Liver (tissue), 9 donors: ENCODE data around the gene FAM184A. TPM values are rescaled to one million over a fixed set of nuclear protein-coding genes. Genes with fewer than 3 reads are reported as not detected.

Source experiments
- DNase-seq: peaks from one replicate; pipeline ENCODE4 v3.0.0-alpha.2; 2017; ENCODE audit warnings: low spot score
- H3K27ac ChIP-seq, 2 donors: one replicate each; pipeline ENCODE4 v1.7.0; 2013; ENCODE audit warnings: inconsistent platforms in 2 of 2, low read length in 2 of 2, control low read depth in 1 of 2, low read depth in 1 of 2, mild to moderate bottlenecking in 1 of 2
- H3K27me3 ChIP-seq, 4 donors: one replicate each; pipeline versions ENCODE4 v1.6.1 to v1.7.0; 2013; ENCODE audit warnings: low read length in 3 of 4, inconsistent platforms in 1 of 4, mild to moderate bottlenecking in 1 of 4, moderate library complexity in 1 of 4; ENCODE audit not compliant: control insufficient read depth in 4 of 4, insufficient read depth in 4 of 4
- H3K36me3 ChIP-seq, 4 donors: one replicate each; pipeline versions ENCODE4 v1.6.1 to v1.7.0; 2013; ENCODE audit warnings: low read length in 3 of 4, mild to moderate bottlenecking in 3 of 4, low read depth in 1 of 4, moderate library complexity in 1 of 4; ENCODE audit not compliant: control insufficient read depth in 4 of 4, insufficient read depth in 3 of 4
- H3K4me1 ChIP-seq, 4 donors: one replicate each; pipeline versions ENCODE4 v1.6.1 to v1.7.0; 2013; ENCODE audit warnings: low read length in 3 of 4, mild to moderate bottlenecking in 3 of 4, moderate library complexity in 1 of 4; ENCODE audit not compliant: control insufficient read depth in 4 of 4, insufficient read depth in 4 of 4
- H3K4me3 ChIP-seq, 3 donors: one replicate each; pipeline versions ENCODE4 v1.6.1 to v1.7.0; 2013; ENCODE audit warnings: low read length in 3 of 3, control low read depth in 1 of 3, low read depth in 1 of 3, mild to moderate bottlenecking in 1 of 3
- H3K9ac ChIP-seq, 2 donors: one replicate each; pipeline ENCODE4 v1.7.0; 2013; ENCODE audit warnings: low read length in 2 of 2, mild to moderate bottlenecking in 2 of 2, moderate library complexity in 2 of 2, control low read depth in 1 of 2, low read depth in 1 of 2
- H3K9me3 ChIP-seq, 4 donors: one replicate each; pipeline versions ENCODE4 v1.6.1 to v1.7.0; 2013; ENCODE audit warnings: low read length in 3 of 4; ENCODE audit not compliant: control insufficient read depth in 4 of 4
- EGR1 ChIP-seq, 2 donors: IDR thresholded peaks; 2 replicates each; pipeline ENCODE4 v1.6.1; 2016 to 2018; ENCODE audit warnings: antibody characterized with exemption in 2 of 2, low read depth in 2 of 2
- FOXA1 ChIP-seq: IDR thresholded peaks from 2 replicates; pipeline ENCODE4 v1.6.1; 2016; ENCODE audit warnings: antibody characterized with exemption
- FOXA2 ChIP-seq: IDR thresholded peaks from 2 replicates; pipeline ENCODE4 v1.6.1; 2016; ENCODE audit warnings: antibody characterized with exemption
- HNF4A ChIP-seq, 2 donors: conservative IDR thresholded peaks; 2 replicates each; pipeline ENCODE4 v1.6.1; 2016; ENCODE audit warnings: antibody characterized with exemption in 2 of 2, mild to moderate bottlenecking in 2 of 2
- HNF4G ChIP-seq: IDR thresholded peaks from 2 replicates; pipeline ENCODE4 v1.6.1; 2016; ENCODE audit warnings: antibody characterized with exemption
- JUND ChIP-seq, 2 donors: IDR thresholded peaks; 2 replicates each; pipeline ENCODE4 v1.6.1; 2016; ENCODE audit warnings: antibody characterized with exemption in 2 of 2
- RAD21 ChIP-seq, 2 donors: IDR thresholded peaks; 2 replicates each; pipeline ENCODE4 v1.6.1; 2016; ENCODE audit warnings: antibody characterized with exemption in 2 of 2, mild to moderate bottlenecking in 2 of 2
- WGBS: extraction: QIAGEN DNeasy Blood & Tissue Kit; methylation state at CpG from one replicate; pipeline ENCODE4 v1.1.7; 2013; 5-methylcytosine and 5-hydroxymethylcytosine counted together
- polyA plus RNA-seq, 2 donors: library from polyadenylated mRNA; stranded (reverse) in 1 of 2; unstranded in 1 of 2; fragments of 200-250 nt in 1 of 2; fragments of >200 nt in 1 of 2; fragmentation: Nextera tagmentation in 1 of 2; extraction: Ambion mirVana in 1 of 2; gene quantifications; one replicate each; pipeline versions ENCODE4 v1.2.1 to v1.2.3, GENCODE V29; 2013 to 2015
- total RNA-seq, 2 donors: library from RNA; depleted of rRNA; stranded (reverse); fragments of >200 nt; gene quantifications; one replicate each; pipeline ENCODE4 v1.2.3, GENCODE V29; 2014
- TF ChIP-seq, protein P1 (sequence below): fragments of 150-350 bp; IDR thresholded peaks from 2 replicates; pipeline ENCODE4 v1.5.1; 2017; ENCODE audit warnings: improper control_type of control experiment, low read depth, low read length; ENCODE audit not compliant: missing input control
- TF ChIP-seq, protein P2 (sequence below): IDR thresholded peaks from 2 replicates; pipeline ENCODE4 v1.6.1; 2016; ENCODE audit warnings: antibody characterized with exemption
- TF ChIP-seq, protein P3 (sequence below): IDR thresholded peaks from 2 replicates; pipeline ENCODE4 v1.6.1; 2016; ENCODE audit warnings: antibody characterized with exemption
- TF ChIP-seq, protein P4 (sequence below): IDR thresholded peaks from 2 replicates; pipeline ENCODE4 v1.6.1; 2016; ENCODE audit warnings: antibody characterized with exemption, mild to moderate bottlenecking
- TF ChIP-seq, protein P5 (sequence below): IDR thresholded peaks from 2 replicates; pipeline ENCODE4 v1.6.1; 2016; ENCODE audit warnings: antibody characterized with exemption
- donor health status: healthy.
- donor health status: healthy.
- donor health status: healthy.
- donor health status: healthy.
- donor health status: healthy.

Gene FAM184A
- total and polyA plus RNA-seq, 4 donors, result 1.0 to 7.4 (median 4.0) TPM

DNA sequence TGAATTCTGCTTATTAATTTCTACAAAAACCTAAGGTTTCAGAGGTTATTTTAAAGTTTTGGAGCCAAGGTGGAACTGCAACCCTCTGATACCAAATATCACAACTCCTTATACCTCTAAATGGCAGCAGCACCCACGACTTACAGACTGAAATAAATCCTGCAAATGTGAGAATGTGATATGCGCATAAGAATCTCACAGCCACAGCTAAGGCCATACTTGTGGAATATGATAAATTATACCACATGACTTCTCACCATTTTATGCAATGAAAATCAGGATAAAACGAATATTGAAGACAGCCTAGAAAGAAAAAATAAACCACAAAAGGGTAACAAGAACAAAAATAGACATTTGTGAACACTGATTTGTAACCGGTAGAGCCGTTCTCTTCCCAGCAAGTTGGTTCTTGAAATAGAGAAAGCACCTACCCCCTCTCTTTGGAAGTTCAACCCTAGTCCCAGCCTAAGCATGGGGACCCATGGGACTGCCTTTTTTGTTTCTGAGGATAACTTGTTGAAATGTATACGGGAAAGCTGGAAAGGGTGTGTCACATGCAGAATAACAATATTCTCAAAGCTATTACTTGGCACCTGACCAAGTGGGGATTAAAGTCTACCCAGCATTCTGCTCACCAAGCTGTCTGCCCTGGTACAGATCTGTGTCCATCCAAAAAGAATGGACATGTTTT lies 96.4 kb downstream of the FAM184A start (continued):
- TF ChIP-seq, protein P1, sequence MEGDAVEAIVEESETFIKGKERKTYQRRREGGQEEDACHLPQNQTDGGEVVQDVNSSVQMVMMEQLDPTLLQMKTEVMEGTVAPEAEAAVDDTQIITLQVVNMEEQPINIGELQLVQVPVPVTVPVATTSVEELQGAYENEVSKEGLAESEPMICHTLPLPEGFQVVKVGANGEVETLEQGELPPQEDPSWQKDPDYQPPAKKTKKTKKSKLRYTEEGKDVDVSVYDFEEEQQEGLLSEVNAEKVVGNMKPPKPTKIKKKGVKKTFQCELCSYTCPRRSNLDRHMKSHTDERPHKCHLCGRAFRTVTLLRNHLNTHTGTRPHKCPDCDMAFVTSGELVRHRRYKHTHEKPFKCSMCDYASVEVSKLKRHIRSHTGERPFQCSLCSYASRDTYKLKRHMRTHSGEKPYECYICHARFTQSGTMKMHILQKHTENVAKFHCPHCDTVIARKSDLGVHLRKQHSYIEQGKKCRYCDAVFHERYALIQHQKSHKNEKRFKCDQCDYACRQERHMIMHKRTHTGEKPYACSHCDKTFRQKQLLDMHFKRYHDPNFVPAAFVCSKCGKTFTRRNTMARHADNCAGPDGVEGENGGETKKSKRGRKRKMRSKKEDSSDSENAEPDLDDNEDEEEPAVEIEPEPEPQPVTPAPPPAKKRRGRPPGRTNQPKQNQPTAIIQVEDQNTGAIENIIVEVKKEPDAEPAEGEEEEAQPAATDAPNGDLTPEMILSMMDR, result no peak

DNA sequence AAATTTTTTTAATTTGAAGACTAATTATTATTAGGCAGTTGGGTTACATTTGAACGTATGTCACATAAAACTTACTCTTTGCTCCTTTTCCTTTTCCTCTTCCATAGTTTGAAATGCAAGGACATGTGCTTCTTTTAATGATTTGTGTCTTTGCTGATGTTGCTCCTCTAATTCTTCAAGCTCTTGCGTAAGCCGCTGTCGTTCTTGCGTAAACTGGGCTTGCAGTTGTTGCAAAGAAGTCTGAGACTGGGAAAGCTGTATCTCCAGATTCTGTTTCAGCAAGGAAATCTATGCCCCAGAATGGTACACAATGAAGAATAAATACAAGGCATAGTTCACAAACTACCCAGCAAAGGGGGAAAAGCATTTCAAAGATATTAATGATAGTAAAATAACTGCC lies 98.4 kb downstream of the FAM184A start:
- Histone ChIP-seq H3K9ac (no peak overlapping the region), H3K36me3 (no peaks in the 10 kb centered on the region), H3K27ac (no peak overlapping the region), H3K9me3 (no peaks in the 10 kb centered on the region), H3K4me3 (no peak overlapping the region), H3K27me3 (no peaks in the 10 kb centered on the region), H3K4me1 (no peaks in the 10 kb centered on the region)
- 49% methylated on average over 5 of the region's 5 CpGs for WGBS
- no peak for DNase-seq
- TF ChIP-seq HNF4A (conservative IDR thresholded peaks at IDR 0.05) (peak in 1 of 2 donors; percentile 6), JUND (IDR thresholded peaks at IDR 0.05) (no peak), HNF4G (no peak)
- TF ChIP-seq, protein P2, sequence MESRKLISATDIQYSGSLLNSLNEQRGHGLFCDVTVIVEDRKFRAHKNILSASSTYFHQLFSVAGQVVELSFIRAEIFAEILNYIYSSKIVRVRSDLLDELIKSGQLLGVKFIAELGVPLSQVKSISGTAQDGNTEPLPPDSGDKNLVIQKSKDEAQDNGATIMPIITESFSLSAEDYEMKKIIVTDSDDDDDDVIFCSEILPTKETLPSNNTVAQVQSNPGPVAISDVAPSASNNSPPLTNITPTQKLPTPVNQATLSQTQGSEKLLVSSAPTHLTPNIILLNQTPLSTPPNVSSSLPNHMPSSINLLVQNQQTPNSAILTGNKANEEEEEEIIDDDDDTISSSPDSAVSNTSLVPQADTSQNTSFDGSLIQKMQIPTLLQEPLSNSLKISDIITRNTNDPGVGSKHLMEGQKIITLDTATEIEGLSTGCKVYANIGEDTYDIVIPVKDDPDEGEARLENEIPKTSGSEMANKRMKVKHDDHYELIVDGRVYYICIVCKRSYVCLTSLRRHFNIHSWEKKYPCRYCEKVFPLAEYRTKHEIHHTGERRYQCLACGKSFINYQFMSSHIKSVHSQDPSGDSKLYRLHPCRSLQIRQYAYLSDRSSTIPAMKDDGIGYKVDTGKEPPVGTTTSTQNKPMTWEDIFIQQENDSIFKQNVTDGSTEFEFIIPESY, result no peak
- TF ChIP-seq, protein P3, sequence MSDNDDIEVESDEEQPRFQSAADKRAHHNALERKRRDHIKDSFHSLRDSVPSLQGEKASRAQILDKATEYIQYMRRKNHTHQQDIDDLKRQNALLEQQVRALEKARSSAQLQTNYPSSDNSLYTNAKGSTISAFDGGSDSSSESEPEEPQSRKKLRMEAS, result no peak

DNA sequence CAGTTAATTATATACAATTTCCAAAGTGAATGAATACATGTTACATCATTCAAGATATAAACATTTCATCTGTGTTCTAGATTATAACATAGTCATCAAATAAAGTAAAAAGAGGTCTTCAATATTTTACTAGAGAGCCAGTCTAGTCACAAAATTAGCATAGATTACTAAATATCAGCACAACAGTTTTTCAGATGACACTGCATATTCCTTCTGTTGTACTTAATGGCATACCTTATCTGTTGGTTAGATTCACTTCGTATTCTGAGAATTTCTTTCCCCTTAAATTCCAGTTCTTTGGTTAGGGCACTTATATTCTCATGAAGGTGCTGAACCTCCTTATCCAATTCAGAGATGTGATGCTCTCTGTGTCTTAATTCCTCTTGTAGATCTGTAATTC lies 103.7 kb downstream of the FAM184A start:
- Histone ChIP-seq H3K9ac (no peak overlapping the region), H3K27me3 (no peaks in the 10 kb centered on the region), H3K4me1 (no peaks in the 10 kb centered on the region), H3K4me3 (no peak overlapping the region), H3K9me3 (no peaks in the 10 kb centered on the region), H3K36me3 (no peaks in the 10 kb centered on the region), H3K27ac (no peak overlapping the region)
- WGBS, result 79% methylated on average over 1 of the region's 1 CpG
- TF ChIP-seq, protein P4, sequence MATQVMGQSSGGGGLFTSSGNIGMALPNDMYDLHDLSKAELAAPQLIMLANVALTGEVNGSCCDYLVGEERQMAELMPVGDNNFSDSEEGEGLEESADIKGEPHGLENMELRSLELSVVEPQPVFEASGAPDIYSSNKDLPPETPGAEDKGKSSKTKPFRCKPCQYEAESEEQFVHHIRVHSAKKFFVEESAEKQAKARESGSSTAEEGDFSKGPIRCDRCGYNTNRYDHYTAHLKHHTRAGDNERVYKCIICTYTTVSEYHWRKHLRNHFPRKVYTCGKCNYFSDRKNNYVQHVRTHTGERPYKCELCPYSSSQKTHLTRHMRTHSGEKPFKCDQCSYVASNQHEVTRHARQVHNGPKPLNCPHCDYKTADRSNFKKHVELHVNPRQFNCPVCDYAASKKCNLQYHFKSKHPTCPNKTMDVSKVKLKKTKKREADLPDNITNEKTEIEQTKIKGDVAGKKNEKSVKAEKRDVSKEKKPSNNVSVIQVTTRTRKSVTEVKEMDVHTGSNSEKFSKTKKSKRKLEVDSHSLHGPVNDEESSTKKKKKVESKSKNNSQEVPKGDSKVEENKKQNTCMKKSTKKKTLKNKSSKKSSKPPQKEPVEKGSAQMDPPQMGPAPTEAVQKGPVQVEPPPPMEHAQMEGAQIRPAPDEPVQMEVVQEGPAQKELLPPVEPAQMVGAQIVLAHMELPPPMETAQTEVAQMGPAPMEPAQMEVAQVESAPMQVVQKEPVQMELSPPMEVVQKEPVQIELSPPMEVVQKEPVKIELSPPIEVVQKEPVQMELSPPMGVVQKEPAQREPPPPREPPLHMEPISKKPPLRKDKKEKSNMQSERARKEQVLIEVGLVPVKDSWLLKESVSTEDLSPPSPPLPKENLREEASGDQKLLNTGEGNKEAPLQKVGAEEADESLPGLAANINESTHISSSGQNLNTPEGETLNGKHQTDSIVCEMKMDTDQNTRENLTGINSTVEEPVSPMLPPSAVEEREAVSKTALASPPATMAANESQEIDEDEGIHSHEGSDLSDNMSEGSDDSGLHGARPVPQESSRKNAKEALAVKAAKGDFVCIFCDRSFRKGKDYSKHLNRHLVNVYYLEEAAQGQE, result no peak
- TF ChIP-seq, protein P5, sequence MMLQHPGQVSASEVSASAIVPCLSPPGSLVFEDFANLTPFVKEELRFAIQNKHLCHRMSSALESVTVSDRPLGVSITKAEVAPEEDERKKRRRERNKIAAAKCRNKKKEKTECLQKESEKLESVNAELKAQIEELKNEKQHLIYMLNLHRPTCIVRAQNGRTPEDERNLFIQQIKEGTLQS, result no peak
- TF ChIP-seq EGR1 (IDR thresholded peaks at IDR 0.05; ENCODE audit: low read depth in 2 of 2) (no peak), FOXA2 (no peak), HNF4G (no peak), FOXA1 (no peak), RAD21 (IDR thresholded peaks at IDR 0.05) (no peak)
- no peak for DNase-seq
